NCI-H2107 treated with DMSO at 0.1 percent for 48 hours (cell line): ENCODE data around the gene SPTSSA.

Experiments used
- DNase-seq: peaks from one replicate; lab custom pipeline; 2025; ENCODE audit not compliant: unreplicated experiment; lab: John Stamatoyannopoulos, UW

SPTSSA gene

DNA sequence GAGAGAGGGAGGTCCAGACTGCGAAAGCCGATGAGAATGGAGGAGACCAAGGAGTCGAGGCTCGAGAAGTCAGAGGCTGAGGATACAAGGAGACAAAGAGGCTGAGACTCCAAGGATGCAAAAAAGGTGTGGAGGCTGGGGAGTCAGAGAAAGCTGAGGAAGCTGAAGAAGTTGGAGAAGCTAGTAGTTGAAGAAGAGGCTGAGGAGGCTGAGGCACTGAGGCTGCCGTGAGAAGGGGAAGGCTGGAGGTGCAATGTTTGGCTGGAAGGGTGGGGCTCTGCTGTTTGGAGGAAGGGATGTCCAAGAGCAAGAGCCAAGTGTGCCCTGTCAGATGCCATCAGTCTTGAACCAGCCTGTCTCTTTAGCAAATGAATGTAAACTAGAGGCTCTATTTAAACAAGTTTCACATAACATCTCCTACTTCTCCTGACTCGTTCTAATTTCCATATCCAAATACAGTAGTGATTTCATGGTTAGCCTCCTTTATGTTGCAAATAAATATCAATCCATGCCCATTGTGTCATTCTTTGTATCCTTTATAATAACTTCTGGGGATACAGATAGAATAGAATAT is 10.8 kb upstream of the SPTSSA start:
- DNase-seq, result no peak

DNA sequence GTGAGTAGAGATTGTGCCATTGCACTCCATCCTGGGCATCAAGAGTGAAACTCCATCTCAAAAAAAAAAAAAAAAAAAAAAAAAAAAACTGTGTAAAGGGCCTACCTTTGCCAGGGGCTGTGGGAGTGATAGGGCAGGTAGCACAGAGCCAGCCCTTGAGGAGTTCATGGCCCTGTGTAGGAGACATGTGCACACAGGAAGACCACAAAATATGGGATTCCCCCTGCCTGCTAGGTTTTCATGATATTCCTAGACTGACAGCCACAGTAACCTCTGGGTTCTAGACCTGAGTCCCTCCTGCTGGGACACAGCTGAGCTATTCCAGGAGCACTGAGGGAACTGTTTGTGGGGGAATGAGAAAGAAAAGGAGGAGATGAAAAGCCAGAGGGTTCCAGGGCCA is 8.3 kb upstream of the SPTSSA start:
- no peak for DNase-seq

DNA sequence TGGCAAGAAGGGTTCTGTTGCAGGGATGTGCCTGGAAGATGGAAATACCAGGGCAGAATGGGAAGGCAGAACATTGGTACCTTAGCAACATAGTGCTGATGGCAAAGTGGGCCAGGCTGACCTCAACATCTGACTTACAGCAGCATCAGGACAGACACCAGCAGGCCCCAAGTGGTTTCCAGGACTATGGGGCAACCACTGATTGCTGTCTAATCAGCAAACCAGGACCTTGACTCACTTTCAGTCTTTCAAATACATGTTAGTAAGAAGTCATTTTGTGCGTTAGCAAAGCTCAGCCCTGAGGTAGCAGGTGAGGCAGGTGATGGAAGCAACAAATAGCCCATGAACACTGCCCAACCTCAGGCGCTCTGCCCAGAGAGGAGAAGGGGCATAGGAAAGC is 4.7 kb upstream of the SPTSSA start:
- DNase-seq, result no peak

DNA sequence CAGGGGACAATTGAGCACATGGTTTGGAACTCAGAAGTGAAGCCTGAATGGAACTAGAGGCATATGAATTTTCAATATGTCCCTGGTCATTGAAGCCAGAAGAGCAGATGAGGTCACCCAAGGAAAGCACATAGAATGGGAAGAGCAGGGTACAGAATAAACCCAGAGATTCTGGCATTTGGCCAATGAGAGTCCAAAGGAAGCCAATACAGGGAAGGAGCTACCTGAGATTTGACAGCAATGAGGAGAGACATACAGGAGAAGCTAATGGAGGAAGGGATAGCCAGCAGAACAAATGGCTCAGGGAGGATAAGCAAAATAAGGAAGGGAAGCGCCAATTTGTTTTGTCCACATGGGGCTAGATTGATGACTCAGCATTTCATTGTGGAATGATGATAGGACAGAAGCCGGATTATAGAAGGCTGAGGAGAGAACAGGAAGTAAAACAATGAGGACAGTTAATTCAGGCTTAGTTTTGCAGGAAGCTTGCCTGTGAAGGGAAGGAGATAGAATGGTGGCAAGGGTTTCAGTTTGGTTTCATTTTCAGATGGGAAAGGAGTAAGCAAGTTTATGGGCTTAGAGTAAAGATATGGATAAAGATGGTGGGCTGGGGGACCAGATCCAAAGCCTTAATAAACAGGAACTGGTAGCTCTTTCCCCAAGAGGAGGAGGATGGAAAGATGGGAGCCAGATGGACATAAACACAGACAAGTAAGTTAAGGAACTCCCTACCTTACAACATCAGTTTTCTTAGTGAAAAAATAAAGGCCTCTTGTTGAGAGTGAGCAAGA is 3.2 kb upstream of the SPTSSA start:
- DNase-seq, result no peak

DNA sequence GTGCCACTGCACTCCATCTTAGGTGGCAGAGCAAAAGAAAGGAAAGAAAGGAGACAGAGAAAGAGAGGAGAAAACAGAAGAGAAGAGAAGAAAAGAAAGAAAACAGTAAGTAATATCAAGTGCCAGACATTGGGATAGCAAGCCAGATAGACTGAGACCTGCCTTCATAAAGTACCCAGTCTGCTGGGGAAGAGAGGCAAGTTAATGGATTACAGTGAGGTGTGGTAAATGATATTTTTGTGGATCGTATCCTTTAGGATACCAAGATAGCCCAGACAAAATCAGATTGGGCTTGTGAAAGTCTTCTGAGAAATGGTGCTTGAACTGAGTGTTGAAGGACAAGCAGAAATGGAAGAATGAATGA is 1.5 kb upstream of the SPTSSA start:
- no peak for DNase-seq

DNA sequence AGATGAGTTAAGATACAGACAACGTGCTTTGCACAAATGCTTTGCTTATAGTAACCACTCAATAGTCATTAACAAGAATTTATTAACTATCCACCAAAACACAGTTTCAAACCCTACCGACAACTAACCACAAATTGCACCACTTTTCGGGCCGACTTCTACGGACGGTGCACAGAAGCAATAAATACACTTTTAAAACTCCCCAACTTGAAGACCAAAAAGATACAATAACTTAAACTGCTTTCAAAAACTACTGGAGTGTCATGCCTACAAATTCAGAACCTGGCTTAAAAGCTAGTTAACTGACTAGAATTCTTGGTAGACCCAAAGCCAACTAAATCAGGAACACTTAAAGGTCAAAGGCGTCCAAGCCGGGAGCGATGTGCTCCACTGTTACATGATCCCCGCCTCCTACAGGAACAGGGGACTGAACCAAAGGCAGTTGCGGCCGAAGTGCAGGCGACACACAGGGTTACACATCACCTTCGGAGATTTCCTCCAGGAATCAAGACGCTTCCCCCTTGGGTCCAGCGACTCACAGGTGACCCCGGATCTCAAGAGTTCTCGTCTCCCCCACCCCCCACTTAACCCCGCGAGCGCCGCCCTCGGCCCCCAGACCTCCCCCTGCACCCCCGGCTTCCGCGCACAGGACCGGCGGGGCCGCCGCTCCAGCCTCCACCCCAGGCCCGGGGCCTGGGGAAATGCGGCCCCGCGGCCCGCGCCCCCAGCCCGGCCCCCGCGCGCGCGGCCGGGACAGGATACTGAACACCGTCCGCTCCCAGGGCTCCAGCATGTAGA is 507 bp downstream of the SPTSSA start:
- peak; percentile 53 for DNase-seq

DNA sequence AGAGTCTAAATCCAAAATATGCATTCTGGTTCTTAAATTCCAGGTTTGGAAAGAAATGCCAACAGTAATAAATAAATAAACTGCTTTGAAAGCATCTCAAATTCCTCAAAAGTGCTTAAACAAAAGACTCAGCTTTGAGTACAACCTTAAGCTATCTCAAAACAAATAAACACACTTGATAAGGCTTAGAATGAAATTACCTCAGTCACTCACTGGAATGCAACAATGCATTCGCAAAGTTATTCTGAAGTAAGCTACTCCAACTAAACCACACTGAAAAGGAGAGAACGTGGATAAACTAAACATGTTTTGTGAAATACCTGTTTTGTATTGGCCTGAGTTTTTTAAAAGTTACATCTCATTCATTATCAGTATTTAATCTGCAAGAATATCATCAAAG is 1.2 kb downstream of the SPTSSA start:
- DNase-seq, result peak; percentile 16

DNA sequence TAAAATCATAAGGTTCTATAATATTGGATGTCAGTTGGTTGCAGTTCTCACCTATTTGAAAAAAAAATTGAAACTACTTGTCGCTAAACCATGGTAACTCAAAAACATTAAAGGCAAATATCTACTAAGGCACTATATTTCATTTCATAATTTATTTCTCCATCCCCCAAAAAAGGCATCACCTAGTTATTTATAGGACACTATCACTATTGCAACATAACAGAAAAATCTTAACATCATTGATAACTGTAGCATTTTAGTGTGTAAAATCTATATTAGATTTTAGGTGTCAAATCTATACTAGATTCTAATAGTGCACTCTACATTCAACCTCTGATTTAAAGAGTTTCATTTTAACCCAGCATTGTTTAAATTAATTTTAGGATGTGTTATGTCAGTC is 1.7 kb downstream of the SPTSSA start:
- no peak for DNase-seq

DNA sequence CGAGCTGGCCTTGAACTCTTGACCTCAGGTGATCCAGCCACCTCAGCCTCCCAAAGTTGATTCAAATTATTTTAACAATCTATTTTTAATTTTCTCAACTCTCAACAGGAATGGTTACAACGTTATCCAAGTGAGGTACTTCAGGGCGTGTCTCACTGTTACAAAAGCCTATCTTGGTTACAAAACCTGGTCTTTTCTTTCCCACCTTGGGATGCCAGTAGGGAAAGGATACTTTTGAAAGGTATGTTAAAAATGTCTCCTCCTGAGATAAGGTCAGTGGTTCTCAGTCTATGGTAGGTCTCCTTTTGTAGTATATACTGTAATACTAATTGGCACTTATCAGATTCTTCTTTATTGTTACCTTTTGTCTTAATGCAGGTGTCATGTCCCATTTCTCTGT is 4.9 kb downstream of the SPTSSA start:
- DNase-seq, result no peak

DNA sequence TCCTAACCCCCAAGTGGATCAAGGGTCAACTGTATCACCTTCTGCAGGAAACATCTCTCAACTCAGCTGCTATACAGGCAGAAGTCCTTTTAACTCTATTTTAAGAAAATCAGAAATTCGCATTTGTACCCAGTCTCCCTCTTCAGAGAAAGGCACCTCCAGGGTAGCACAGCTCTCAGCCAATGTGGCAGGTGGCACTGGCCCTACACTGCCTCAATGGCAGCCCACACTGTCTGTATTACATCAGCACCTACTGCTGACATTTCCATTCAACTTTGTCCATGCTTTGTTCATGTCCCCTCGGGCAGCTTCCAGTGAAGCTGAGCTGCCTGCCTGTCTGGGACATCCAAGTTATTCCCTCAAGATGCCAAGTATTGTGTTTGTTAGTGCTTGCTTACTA is 8.8 kb downstream of the SPTSSA start:
- no peak for DNase-seq

DNA sequence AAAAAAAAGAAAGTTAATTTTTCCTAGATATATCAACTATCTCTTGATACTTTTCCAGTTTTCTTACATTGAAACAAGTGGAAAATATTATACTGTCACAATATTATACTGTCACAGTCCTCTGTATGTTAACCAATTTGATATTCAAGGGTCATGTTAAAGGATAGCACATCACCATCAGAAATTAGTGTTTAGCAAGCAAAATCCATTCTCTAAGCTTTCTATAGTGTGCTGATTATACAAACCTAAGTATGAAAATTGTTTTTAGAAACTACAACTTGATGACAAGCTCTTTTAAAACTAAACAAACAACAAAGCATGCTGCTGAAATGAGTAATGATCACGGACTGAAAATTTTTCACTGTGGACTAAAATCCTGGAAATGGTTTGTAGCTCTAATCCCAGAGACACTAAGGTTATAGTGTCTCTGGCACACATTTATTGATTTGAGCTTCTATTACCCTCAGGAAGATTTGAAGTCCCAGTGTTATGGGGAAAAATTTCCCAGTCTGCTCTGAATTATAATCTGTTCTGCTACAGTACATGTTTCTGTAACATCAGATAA is 9.7 kb downstream of the SPTSSA start:
- DNase-seq, result no peak

DNA sequence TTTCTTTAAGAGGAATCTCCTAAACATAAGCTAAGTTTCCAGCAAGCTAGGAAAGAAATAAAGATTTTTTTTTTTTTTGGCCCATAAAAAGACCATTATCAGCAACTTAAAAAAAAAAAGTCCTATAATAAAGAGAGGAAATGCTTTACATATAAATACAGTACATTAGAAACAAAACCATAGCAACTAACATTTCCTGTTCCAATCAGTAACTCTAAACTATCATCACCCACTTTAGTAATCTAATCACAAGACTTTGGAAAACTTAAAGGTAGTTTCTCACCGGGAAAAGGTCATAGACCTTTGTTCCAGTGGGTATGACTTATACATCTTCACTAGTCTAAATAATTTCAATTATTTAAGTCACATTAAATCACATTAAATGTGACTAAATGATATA is 11.1 kb downstream of the SPTSSA start:
- no peak for DNase-seq

DNA sequence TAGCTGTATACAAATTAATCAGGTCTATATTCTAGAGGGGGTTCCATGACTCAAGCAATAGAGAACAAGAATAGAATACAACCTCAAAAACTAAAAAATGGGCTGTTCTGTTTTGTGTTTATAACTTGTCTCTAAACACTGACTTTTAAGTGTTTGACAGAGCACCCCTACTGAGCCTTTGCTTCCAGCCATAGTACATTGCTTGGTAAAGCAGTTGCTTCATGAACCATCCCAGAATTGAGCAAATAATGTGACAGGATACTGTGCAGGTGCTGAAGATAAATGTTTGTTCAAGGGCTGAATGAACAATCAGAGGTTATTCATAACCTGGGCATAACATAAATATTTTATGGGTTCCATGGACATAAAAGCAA is 11.5 kb downstream of the SPTSSA start:
- DNase-seq, result peak; percentile 66

DNA sequence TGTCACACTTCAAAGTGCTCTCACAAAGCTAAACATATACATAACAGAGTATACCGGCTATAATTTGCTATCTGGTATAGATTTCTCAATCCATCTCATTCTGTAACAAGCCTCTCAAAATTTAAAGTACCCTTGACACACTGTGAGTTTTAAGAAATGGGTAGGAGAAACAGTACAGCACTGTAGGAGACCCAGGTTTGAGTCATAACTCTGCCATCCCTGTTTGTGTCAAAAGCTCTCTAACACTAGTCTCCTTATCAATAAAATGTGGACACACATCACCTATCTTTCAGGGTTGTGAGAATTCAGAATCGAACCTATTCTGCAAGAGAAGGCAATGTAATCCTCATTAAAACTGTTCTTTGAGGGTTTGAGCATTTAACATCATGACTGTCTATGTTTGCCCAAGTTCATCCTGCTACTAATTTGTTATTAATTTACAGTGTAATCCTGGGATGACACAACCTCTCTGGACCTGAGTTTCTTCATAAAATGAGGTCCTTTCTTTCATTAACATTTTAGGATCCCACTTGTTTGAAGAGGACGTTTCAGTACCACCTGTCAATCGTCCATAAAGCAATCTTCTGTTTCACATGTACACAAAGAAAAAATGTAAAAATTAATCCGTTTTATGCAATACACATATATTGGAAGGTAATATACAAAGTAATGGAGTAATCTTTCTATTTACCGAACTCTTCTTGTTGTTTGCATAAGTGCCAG is 12.1 kb downstream of the SPTSSA start:
- DNase-seq, result peak; percentile 25

DNA sequence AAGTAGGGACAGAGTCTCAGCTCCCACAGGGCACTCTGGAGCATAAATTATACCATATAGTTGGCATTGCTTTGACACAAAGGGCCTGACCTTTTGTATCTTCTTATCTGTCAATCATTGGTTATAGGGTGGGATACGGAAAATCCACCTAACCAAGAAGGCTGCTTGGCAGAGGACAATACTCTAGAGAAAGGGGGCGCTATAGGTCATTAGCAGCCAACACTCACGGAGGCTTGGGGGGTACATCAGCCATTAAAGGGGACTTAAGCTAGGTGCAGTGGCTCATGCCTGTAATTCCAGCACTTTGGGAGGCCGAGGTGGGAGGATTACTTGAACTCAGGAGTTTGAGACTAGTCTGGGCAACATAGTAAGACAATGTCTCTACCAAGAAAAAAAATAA is 22.9 kb downstream of the SPTSSA start:
- no peak for DNase-seq

DNA sequence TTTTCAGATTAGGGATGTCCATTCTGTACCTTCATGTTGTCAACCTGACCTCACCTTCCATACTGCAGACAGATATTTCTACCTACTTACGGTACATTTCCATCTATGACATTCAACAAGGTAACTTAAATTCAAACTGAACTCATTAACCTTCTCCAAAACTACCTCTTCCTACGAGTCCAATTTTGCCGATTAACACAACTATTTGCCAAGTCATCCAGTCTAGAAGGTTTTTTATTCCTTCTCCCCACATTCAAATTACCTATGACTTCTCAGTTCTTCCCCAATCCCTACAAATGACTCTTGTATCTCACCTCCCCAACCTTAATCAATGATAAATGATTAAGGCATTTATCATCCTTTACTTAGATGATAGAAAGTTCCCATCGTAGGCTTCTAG is 23.6 kb downstream of the SPTSSA start:
- no peak for DNase-seq

DNA sequence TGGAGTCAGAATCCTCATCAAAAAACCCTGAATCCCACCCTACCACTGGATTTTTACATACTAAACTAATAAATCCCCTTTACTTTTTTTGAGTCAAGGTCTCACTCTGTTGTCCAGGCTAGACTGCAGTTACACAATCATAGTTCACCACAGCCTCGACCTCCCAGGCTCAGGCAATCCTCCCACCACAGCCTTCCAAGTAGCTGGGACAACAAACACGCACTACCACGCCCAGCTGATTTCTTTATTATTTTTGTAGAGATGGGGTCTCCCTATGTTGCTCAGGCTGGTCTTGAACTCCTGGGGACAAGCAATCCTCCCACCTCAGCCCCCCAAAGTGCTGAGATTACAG is 24.3 kb downstream of the SPTSSA start:
- no peak for DNase-seq

DNA sequence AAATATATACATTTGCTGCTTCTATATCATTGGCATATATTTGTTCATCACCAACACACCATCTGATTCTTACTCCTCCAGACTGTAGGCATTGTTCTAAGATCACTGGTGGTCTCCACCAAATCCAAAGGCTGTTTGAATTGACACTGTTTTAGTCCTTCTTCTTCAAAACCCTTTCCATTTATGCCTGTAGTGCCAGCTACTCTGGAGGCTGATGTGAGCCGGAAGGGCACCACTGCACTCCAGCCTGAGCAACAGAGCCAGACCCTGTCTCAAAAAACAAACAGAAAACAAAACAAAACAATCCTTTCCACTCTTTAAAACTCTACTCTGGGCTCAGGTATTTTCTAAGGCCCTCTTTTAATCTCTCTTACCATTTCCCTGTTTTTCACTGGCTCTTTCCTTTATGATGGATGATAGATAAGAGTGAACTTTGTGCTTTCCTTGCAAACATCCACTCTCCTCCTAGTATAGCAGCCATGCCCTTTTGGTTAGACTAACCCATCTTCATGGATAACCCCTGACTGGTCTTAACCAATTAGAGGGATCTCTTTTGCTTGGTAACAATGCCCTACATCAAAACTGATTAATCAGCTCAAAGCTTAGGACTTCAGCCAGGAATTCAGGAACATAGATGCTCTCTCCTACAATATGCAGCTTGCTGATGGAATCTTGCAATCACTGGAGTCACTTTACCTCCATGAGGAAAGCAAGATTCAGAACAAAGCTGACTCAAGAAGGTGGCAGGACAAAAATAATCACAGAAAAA is 24.9 kb downstream of the SPTSSA start:
- no peak for DNase-seq

DNA sequence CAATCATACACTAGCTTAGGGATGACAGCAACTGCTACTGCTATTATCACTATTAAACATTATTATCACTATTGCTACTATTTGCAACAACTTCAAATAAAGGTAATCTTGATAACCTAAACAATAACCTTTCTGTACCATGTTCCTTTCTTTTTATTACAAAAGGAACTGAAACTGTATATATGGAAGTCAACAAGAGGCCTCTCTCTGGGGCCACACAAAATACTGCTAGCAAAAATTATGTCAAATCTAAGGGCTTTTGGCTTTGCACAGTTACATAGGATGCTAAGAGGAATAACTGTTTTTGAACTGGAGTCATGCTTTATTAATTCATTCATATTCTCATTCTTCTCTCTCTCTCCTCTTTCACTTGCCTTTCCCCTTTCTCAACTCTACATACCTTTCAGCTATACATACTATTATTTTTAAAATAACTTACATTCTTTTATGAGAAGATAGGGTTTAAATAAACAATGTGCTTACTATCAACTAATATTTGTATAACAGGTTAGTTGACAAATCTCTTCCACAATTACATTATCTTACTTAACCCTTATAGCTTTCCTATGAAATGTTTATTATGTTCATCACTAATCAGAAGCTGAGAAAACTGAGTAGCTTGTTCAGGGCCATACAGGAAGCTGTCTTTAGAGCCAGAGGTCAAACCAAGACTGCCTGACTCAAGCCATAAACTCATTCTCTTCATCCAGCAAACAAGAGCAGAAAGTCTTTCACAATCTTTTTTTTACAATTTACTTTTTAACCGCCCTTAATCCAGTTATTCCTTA is 25.7 kb downstream of the SPTSSA start:
- no peak for DNase-seq

DNA sequence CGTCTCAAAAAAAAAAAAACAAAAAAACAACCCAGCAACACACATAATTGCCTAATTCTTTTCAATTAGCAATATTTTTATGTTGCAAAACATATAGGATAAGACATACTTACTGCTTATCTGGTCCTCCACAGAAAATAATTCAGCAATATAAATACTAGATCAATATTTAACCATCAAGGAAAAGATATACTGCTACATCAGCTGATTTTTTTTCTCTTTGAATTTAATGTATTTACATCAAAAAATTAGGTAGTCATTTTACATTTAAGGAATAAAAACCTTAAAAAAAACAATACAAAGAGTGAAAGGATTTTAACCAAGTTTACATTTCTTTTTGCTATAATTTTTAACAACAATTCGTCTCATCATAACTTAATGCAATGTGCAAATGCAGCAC is 28.1 kb downstream of the SPTSSA start:
- no peak for DNase-seq
